Natural killer cell (primary cell): ENCODE measurements around the gene MAP2K7. TPM values are rescaled to one million over a fixed set of nuclear protein-coding genes. Genes with fewer than 3 reads are reported as not detected.

Experiments used
- ATAC-seq, 3 donors: fragments of 150-1000 bp in 2 of 3; fragments of 200-7000 bp in 1 of 3; cut with Tn5 transposase; 1 replicate in 1 of 3; 2 replicates in 2 of 3; pipeline ENCODE4 v1.10.0; 2021; ENCODE audit warnings: mild to moderate bottlenecking in 2 of 3, moderate library complexity in 2 of 3
- DNase-seq, 2 donors: peaks; one replicate each; pipeline versions ENCODE4 v3.0.0 to v3.0.0-alpha.2; 2013 to 2021; ENCODE audit warnings: mixed read lengths in 1 of 2
- H3K27ac ChIP-seq: one replicate; pipeline ENCODE4 v1.5.1; 2013; ENCODE audit warnings: mild to moderate bottlenecking, low read length
- H3K27me3 ChIP-seq: one replicate; pipeline ENCODE4 v1.6.1; 2013; ENCODE audit warnings: low read length; ENCODE audit not compliant: control insufficient read depth, insufficient read depth
- H3K36me3 ChIP-seq: one replicate; pipeline ENCODE4 v1.6.1; 2013; ENCODE audit warnings: low read length; ENCODE audit not compliant: control insufficient read depth, insufficient read depth
- H3K4me1 ChIP-seq: one replicate; pipeline ENCODE4 v1.6.1; 2013; ENCODE audit warnings: low read length; ENCODE audit not compliant: control insufficient read depth, insufficient read depth
- H3K4me3 ChIP-seq: one replicate; pipeline ENCODE4 v1.5.1; 2013; ENCODE audit warnings: low read length
- H3K9me3 ChIP-seq: one replicate; pipeline ENCODE4 v1.6.1; 2013; ENCODE audit warnings: low read length; ENCODE audit not compliant: control insufficient read depth, insufficient read depth
- H3K27ac Mint-ChIP-seq, 2 donors: one replicate each; pipeline ENCODE4 v1.8.0; 2022; ENCODE audit warnings: mild to moderate bottlenecking in 2 of 2, mixed read lengths in 2 of 2, moderate library complexity in 1 of 2
- H3K27me3 Mint-ChIP-seq, 2 donors: one replicate each; pipeline ENCODE4 v1.8.0; 2022; ENCODE audit warnings: low read depth in 2 of 2, mixed read lengths in 2 of 2
- H3K36me3 Mint-ChIP-seq: one replicate; pipeline ENCODE4 v1.8.0; 2022; ENCODE audit warnings: mixed read lengths
- H3K4me1 Mint-ChIP-seq, 2 donors: one replicate each; pipeline ENCODE4 v1.8.0; 2022; ENCODE audit warnings: mixed read lengths in 2 of 2
- H3K4me3 Mint-ChIP-seq: one replicate; pipeline ENCODE4 v1.8.0; 2022; ENCODE audit warnings: mild to moderate bottlenecking, moderate library complexity, mixed read lengths
- H3K9me3 Mint-ChIP-seq, 2 donors: one replicate each; pipeline ENCODE4 v1.8.0; 2022; ENCODE audit warnings: mixed read lengths in 2 of 2
- CTCF ChIP-seq: fragments of 200-600 bp; IDR thresholded peaks from one replicate; pipeline ENCODE4 v1.8.0; 2022; ENCODE audit warnings: antibody characterized with exemption
- WGBS: methylation state at CpG from one replicate; pipeline ENCODE4 v1.1.7; 2013; ENCODE audit warnings: missing lambda C conversion rate; ENCODE audit not compliant: insufficient coverage; 5-methylcytosine and 5-hydroxymethylcytosine counted together
- intact Hi-C: fragments of 100-400 bp; cut with micrococcal nuclease; formaldehyde crosslinking; loops from one replicate; pipeline ENCODE4 v1.14.2; 2022
- total RNA-seq, 4 donors: library from RNA; stranded (reverse); fragments of 120-200 nt in 1 of 4; gene quantifications; one replicate each; pipeline versions ENCODE4 v1.2.3 to v1.2.4, GENCODE V29; 2013 to 2022

Gene MAP2K7
- total RNA-seq, 3 donors from 2014 or later (not counting 1 experiment from before 2014, with no cell fraction given), result 131 to 218 (median 159) TPM

- no peaks in the 10 kb centered on the region for H3K36me3 ChIP-seq
- no peak for ATAC-seq
- H3K4me1 ChIP-seq, result peaks cover 8% of the 10 kb centered on the region
- Mint-ChIP-seq H3K4me1 (peaks cover 0 to 4% of the 10 kb centered on the region in 2 donors), H3K27me3 (peaks cover 0 to 12% of the 10 kb centered on the region in 2 donors), H3K4me3 (no peak overlapping the region), H3K27ac (no peak overlapping the region), H3K36me3 (no peaks in the 10 kb centered on the region), H3K9me3 (no peaks in the 10 kb centered on the region)
- TF ChIP-seq CTCF, result no peak
- DNase-seq, result no peak
- no peaks in the 10 kb centered on the region for H3K9me3 ChIP-seq
- H3K27ac ChIP-seq, result no peak overlapping the region
- intact Hi-C loops, result no loop called here
- no peak overlapping the region for H3K4me3 ChIP-seq
- peaks cover 6% of the 10 kb centered on the region for H3K27me3 ChIP-seq
- 83% methylated on average over 18 of the region's 18 CpGs for WGBS
Measured at GRCh38 chr19:7879111-7879807, 24.4 kb upstream of the MAP2K7 start.

GRCh38 chr19:7879836-7880235, 23.8 kb upstream of the MAP2K7 start:
- Histone ChIP-seq H3K27ac (no peak overlapping the region), H3K4me3 (no peak overlapping the region), H3K27me3 (peaks cover 2% of the 10 kb centered on the region), H3K9me3 (no peaks in the 10 kb centered on the region), H3K4me1 (peaks cover 2% of the 10 kb centered on the region), H3K36me3 (no peaks in the 10 kb centered on the region)
- peaks cover 0 to under 1% of the 10 kb centered on the region in 2 donors for H3K4me1 Mint-ChIP-seq
- no peak overlapping the region for H3K27ac Mint-ChIP-seq
- no peak for TF ChIP-seq CTCF
- H3K9me3 Mint-ChIP-seq, result no peaks in the 10 kb centered on the region
- DNase-seq, result no peak
- H3K36me3 Mint-ChIP-seq, result no peaks in the 10 kb centered on the region
- 92% methylated on average over 14 of the region's 19 CpGs for WGBS
- intact Hi-C loops, result no loop called here
- ATAC-seq, result no peak
- H3K27me3 Mint-ChIP-seq, result peaks cover 0 to 8% of the 10 kb centered on the region in 2 donors
- H3K4me3 Mint-ChIP-seq, result no peak overlapping the region

GRCh38 chr19:7881910-7882309, 21.8 kb upstream of the MAP2K7 start:
- no peaks in the 10 kb centered on the region for H3K4me1 ChIP-seq
- Mint-ChIP-seq H3K36me3 (no peaks in the 10 kb centered on the region), H3K4me3 (no peak overlapping the region), H3K4me1 (no peaks in the 10 kb centered on the region), H3K9me3 (no peaks in the 10 kb centered on the region), H3K27ac (no peak overlapping the region), H3K27me3 (peaks cover 0 to 6% of the 10 kb centered on the region in 2 donors)
- 98% methylated on average over 3 of the region's 3 CpGs for WGBS
- no peak for DNase-seq
- no peak overlapping the region for H3K4me3 ChIP-seq
- no peak for TF ChIP-seq CTCF
- H3K9me3 ChIP-seq, result no peaks in the 10 kb centered on the region
- H3K36me3 ChIP-seq, result no peaks in the 10 kb centered on the region
- H3K27ac ChIP-seq, result no peak overlapping the region
- no peaks in the 10 kb centered on the region for H3K27me3 ChIP-seq
- intact Hi-C loops, result no loop called here
- no peak for ATAC-seq

- no peak for TF ChIP-seq CTCF
- no peak overlapping the region for H3K27ac Mint-ChIP-seq
- H3K4me1 Mint-ChIP-seq, result no peaks in the 10 kb centered on the region
- no peaks in the 10 kb centered on the region for H3K9me3 Mint-ChIP-seq
- Histone ChIP-seq H3K4me1 (no peaks in the 10 kb centered on the region), H3K36me3 (no peaks in the 10 kb centered on the region), H3K27ac (no peak overlapping the region), H3K27me3 (peaks cover 8% of the 10 kb centered on the region), H3K4me3 (no peak overlapping the region), H3K9me3 (no peaks in the 10 kb centered on the region)
- H3K27me3 Mint-ChIP-seq, result peaks cover 0 to 10% of the 10 kb centered on the region in 2 donors
- H3K4me3 Mint-ChIP-seq, result no peak overlapping the region
- DNase-seq (no peak), ATAC-seq (no peak)
- H3K36me3 Mint-ChIP-seq, result no peaks in the 10 kb centered on the region
- 98% methylated on average over 4 of the region's 4 CpGs for WGBS
- intact Hi-C loops, result no loop called here
Measured at GRCh38 chr19:7883105-7883504, 20.6 kb upstream of the MAP2K7 start.
